Activated T-helper 1 cell treated with anti-CD3 and anti-CD28 coated beads, Interleukin-12 subunit alpha, Interleukin-12 subunit beta, Interleukin-2, Interleukin-4 antibody, amounts not matched to agents 30 ng/mL and 10 ng/mL and 1 ng/mL, durations not matched to agents 14 hours and 24 hours and 36 hours (primary cell): ENCODE results near the gene RAD50. TPM values are rescaled to one million over a fixed set of nuclear protein-coding genes. Genes with fewer than 3 reads are reported as not detected.
"Not testable (repeated sequence)": the region's sequence is repeated elsewhere in the genome, so short reads cannot be mapped to it uniquely, and the experiment has no call there.

ENCODE experiments used
- DNase-seq: peaks from one replicate; pipeline ENCODE4 v3.0.0; 2021; ENCODE audit warnings: low spot score
- H3K27ac Mint-ChIP-seq: one replicate; pipeline ENCODE4 v1.8.0; 2021; ENCODE audit warnings: mild to moderate bottlenecking, mixed read lengths
- H3K27me3 Mint-ChIP-seq: one replicate; pipeline ENCODE4 v1.8.0; 2022; ENCODE audit warnings: mild to moderate bottlenecking, moderate library complexity, mixed read lengths; ENCODE audit not compliant: insufficient read depth
- H3K36me3 Mint-ChIP-seq: one replicate; pipeline ENCODE4 v1.8.0; 2021; ENCODE audit warnings: low read depth, mixed read lengths
- H3K4me1 Mint-ChIP-seq: one replicate; pipeline ENCODE4 v1.8.0; 2021; ENCODE audit warnings: low read depth, mixed read lengths
- H3K4me3 Mint-ChIP-seq: one replicate; pipeline ENCODE4 v1.8.0; 2021; ENCODE audit warnings: mild to moderate bottlenecking, moderate library complexity, mixed read lengths
- H3K9me3 Mint-ChIP-seq: one replicate; pipeline ENCODE4 v1.8.0; 2021; ENCODE audit warnings: mixed read lengths
- intact Hi-C: fragments of 100-400 bp; cut with micrococcal nuclease; formaldehyde crosslinking; loops from one replicate; pipeline ENCODE4 v1.15.1; 2024
- total RNA-seq: library from RNA; stranded (reverse); gene quantifications from 2 replicates; pipeline ENCODE4 v1.2.3, GENCODE V29; 2022

The RAD50 gene
- total RNA-seq = 30.9 and 33.0 TPM in 2 replicates

DNA sequence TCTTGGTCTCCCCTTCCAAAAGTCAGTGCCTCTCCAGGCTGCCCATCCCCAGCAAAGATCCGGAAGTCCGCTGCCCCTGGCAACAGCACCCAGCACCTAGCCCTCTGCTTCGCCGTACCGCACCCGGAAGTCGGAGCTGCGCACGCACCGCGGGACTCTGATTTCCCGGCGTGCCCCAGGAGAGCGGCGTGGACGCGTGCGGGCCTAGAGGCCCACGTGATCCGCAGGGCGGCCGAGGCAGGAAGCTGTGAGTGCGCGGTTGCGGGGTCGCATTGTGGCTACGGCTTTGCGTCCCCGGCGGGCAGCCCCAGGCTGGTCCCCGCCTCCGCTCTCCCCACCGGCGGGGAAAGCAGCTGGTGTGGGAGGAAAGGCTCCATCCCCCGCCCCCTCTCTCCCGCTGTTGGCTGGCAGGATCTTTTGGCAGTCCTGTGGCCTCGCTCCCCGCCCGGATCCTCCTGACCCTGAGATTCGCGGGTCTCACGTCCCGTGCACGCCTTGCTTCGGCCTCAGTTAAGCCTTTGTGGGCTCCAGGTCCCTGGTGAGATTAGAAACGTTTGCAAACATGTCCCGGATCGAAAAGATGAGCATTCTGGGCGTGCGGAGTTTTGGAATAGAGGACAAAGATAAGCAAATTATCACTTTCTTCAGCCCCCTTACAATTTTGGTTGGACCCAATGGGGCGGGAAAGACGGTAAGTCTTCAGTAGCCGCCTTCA lies at the start of gene RAD50:
Gene RAD50, plus strand, starts transcription at position 215 of the 715 bp plus-strand sequence. Its CDS starts 348 bp downstream, at position 563.
- H3K36me3 Mint-ChIP-seq = peaks cover 4% of the 10 kb centered on the region
- intact Hi-C loops = loop anchor here (1.0 to 5.0 kb wide), 5 partner anchors 11 to 130 kb away; no protein-coding TSS in a partner anchor
- H3K27me3 Mint-ChIP-seq = peaks cover 4% of the 10 kb centered on the region
- peak within 1 kb of the TSS; percentile 98 for H3K4me3 Mint-ChIP-seq
- H3K27ac Mint-ChIP-seq = peak within 1 kb of the TSS; percentile 91
- H3K9me3 Mint-ChIP-seq = no peaks in the 10 kb centered on the region
- peaks cover 32% of the 10 kb centered on the region for H3K4me1 Mint-ChIP-seq
- peak; percentile 92 for DNase-seq

DNA sequence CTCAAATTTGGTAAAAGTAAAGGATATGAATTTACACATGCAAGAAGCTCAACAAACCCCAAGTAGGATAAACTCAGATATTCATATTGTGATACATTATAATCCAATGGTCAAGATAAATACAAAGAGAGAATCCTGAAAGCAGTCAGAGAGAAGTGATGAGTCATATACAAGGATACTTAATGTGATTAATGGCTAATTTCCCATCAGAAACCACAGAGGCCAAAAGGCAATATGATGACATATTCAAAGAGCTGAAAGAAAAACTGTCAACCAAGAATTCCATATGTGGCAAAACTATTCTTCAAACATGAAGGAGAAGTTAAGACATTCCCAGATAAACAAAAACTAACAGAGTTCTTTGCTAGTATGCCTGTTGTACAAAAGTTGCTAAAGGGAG lies 46.7 kb upstream of the RAD50 start:
- H3K27ac Mint-ChIP-seq = no peak overlapping the region
- no peak overlapping the region for H3K4me3 Mint-ChIP-seq
- H3K4me1 Mint-ChIP-seq = peaks cover 58% of the 10 kb centered on the region
- peaks cover 3% of the 10 kb centered on the region for H3K27me3 Mint-ChIP-seq
- H3K36me3 Mint-ChIP-seq = peaks cover 9% of the 10 kb centered on the region
- H3K9me3 Mint-ChIP-seq = peaks cover 13% of the 10 kb centered on the region
- no peak for DNase-seq
- intact Hi-C loops = no loop called here

DNA sequence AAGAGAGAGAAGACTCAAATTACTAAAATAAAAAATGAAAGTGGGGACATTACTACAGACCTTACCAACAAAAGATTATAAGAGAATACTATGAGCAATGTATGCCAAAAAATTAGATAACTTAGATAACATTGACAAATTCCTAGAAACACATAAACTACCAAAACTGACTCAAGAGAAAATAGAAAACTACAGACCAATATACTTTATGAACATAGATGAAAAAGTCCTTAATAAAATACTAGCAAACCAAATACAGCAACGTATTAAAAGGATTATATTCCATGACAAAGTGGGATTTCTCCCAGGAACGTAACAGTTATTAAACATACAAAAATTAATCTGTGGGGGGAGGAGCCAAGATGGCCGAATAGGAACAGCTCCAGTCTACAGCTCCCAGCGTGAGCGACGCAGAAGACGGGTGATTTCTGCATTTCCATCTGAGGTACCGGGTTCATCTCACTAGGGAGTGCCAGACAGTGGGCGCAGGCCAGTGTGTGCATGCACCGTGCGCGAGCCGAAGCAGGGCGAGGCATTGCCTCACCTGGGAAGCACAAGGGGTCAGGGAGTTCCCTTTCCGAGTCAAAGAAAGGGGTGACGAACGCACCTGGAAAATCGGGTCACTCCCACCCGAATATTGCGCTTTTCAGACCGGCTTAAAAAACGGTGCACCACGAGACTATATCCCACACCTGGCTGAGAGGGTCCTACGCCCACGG lies 43.0 kb upstream of the RAD50 start:
- H3K27me3 Mint-ChIP-seq, H3K27ac Mint-ChIP-seq, H3K36me3 Mint-ChIP-seq, H3K4me3 Mint-ChIP-seq, DNase-seq, intact Hi-C loops: not testable (repeated sequence)
- H3K4me1 Mint-ChIP-seq = peaks cover 27% of the 10 kb centered on the region
- H3K9me3 Mint-ChIP-seq = peaks cover 13% of the 10 kb centered on the region

DNA sequence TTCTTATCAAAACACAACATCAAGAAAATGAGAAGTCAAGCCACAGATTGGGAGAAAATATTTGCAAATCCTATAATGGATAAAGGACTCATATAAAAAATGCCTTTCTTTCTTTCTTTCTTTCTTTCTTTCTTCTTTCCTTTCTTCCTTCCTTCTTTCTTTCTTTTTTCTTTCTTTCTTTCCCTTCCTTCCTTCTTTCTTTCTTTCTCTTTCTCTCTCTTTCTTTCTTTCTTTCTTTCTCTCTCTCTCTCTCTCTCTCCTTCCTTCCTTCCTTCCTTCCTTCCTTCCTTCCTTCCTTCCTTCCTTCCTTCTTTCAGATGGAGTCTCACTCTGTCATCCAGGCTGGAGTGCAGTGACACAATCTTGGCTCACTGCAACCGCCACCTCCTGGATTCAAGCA lies 34.7 kb upstream of the RAD50 start:
- peak overlapping the region; percentile 57 for H3K27ac Mint-ChIP-seq
- intact Hi-C loops, H3K27me3 Mint-ChIP-seq, H3K36me3 Mint-ChIP-seq, DNase-seq, H3K4me3 Mint-ChIP-seq: not testable (repeated sequence)
- peaks cover 17% of the 10 kb centered on the region for H3K9me3 Mint-ChIP-seq
- peaks cover 49% of the 10 kb centered on the region for H3K4me1 Mint-ChIP-seq

DNA sequence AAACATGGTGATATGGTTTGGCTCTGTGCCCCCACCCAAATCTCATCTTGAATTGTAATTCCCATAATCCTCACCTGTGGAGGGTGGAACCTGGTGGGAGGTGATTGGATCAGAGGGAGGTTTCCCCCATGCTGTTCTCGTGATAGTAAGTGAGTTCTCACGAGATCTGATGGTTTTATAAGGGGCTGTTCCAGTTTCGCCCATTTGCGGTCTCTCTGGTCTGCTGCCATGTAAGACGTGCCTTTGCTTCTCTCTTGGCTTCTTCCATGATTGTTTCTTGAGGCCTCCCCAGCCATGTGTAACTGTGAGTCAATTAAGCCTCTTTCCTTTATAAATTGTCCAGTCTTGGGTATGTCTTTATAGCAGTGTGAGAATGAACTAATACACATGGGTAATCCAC lies 31.9 kb upstream of the RAD50 start:
- DNase-seq, H3K27me3 Mint-ChIP-seq, H3K36me3 Mint-ChIP-seq: not testable (repeated sequence)
- peak overlapping the region; percentile 72 for H3K4me3 Mint-ChIP-seq
- intact Hi-C loops = loop anchor here (1.0 to 5.0 kb wide), 8 partner anchors 21 to 226 kb away; partner anchors contain the start of genes IL13 and KIF3A
- H3K9me3 Mint-ChIP-seq = peaks cover 17% of the 10 kb centered on the region
- H3K27ac Mint-ChIP-seq = peak overlapping the region; percentile 94
- H3K4me1 Mint-ChIP-seq = peaks cover 69% of the 10 kb centered on the region

DNA sequence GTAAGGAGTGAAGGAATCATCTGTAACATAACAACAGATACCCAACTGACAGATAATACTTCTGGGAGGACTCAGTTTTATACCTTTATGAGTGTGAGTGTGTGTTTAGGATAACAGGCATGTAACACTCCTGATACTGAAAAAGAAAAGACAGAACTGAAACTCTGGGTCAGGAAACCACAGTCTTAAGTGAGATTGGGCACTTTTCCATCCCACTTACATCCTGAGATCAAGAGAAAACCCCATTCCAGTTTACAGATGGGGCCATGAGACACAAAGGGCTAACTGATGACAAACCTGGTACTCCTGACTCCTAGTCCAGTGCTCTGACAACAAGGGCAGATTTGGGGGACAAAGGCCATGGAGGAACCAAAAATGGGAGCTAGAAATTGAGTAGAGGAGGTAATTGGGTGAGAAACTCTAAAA lies 31.5 kb upstream of the RAD50 start:
- no peaks in the 10 kb centered on the region for H3K27me3 Mint-ChIP-seq
- intact Hi-C loops = loop anchor here (1.0 to 5.0 kb wide), 8 partner anchors 21 to 226 kb away; partner anchors contain the start of genes IL13 and KIF3A
- H3K4me1 Mint-ChIP-seq = peaks cover 66% of the 10 kb centered on the region
- H3K27ac Mint-ChIP-seq = peak overlapping the region; percentile 94
- peaks cover 6% of the 10 kb centered on the region for H3K36me3 Mint-ChIP-seq
- H3K9me3 Mint-ChIP-seq = peaks cover 14% of the 10 kb centered on the region
- no peak for DNase-seq
- H3K4me3 Mint-ChIP-seq = peak overlapping the region; percentile 72

DNA sequence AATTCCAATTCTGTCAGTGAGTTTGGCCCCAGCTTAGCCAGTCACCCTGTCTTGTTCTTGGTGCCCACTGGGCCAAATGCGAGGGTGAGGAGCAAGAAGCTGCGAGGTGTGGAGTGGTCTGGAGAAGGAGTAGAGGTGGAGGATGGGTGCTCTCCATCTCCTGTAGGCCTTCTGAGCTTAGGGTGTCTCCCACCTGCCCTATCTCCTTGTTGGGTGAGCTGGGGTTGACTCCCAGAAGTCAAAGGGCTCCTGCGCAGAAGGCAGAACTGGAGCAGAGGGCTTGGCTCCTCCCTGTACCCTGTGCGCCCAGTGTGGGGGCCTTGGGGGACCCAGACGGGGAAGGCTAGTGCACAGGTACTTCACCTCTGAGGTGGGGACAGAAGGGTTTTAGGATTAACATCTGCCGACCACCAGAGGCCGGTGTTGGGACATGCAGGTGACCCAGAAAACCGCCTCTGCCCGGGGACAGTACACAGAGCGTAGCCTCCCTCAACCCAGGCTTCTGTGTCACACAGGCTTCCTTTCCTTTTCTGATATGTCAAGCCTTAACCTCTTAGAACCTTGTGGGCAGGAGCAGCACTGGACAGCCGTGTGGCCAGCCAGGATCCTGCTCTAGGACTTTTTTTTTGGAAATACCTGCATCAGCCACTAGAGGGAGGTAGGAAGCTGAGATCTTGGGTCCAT lies 30.3 kb upstream of the RAD50 start:
- Mint-ChIP-seq H3K27me3 (peaks cover under 1% of the 10 kb centered on the region), H3K27ac (peak overlapping the region; percentile 26), H3K9me3 (peaks cover 9% of the 10 kb centered on the region), H3K4me3 (no peak overlapping the region), H3K4me1 (peaks cover 64% of the 10 kb centered on the region), H3K36me3 (peaks cover 4% of the 10 kb centered on the region)
- intact Hi-C loops = loop anchor here (1.0 to 5.0 kb wide), 6 partner anchors 30 to 340 kb away; partner anchors contain the start of genes GDF9, IL13, RAD50 and UQCRQ
- peak; percentile 48 for DNase-seq

DNA sequence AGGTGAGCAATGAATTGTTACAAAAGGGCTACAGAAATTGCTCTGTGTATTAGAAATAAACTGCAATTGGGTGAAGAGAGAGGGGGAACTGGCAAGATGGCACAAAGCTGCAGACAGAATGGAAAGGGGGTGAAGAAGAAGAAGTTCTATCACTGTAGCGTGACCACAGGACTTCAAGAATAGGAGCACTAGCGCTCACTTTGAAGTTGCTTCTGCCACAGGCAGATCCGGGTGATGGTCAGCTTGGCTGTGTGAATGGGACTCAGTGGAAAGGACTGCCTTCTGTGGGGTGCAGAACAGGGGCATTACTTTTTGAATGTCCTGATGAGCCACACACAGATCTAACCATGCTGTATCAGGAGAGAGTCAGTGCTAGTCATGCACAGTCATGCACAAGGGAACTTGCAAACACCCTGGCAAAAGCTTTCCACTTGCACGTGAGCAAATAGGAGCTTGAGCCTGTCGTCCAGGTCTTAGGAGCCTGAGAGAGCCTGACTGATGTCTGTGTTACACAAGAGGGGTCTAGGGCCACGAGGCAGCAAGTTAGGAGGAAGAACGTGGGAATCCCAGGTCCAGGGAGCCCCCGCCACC lies 29.7 kb upstream of the RAD50 start:
- H3K9me3 Mint-ChIP-seq = peaks cover 6% of the 10 kb centered on the region
- no peak for DNase-seq
- H3K4me3 Mint-ChIP-seq = no peak overlapping the region
- H3K27me3 Mint-ChIP-seq = peaks cover 2% of the 10 kb centered on the region
- H3K36me3 Mint-ChIP-seq = peaks cover 4% of the 10 kb centered on the region
- H3K4me1 Mint-ChIP-seq = peaks cover 66% of the 10 kb centered on the region
- intact Hi-C loops = loop anchor here (1.0 to 5.0 kb wide), 6 partner anchors 29 to 339 kb away; partner anchors contain the start of genes GDF9, IL13, RAD50 and UQCRQ
- no peak overlapping the region for H3K27ac Mint-ChIP-seq

DNA sequence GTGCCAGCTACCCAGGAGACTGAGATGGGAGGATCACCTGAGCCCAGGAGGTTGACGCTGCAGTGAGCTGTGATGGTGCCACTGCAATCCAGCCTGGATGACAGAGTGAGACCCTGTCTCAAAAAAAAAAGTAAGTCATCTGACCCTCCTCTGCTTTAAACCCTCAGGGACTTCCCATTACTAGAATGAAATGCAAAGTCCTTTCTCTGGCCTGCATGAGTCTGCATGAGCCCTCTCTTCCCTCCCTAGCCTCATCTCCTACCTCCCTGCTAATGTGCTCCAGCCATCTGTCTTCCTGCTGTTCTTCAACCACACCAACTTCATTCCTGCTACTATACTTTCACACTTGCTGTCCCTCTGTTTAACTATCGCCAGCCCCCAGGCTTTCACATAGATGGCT lies 28.8 kb upstream of the RAD50 start:
- Mint-ChIP-seq H3K27me3 (peaks cover 5% of the 10 kb centered on the region), H3K4me1 (peaks cover 65% of the 10 kb centered on the region), H3K4me3 (no peak overlapping the region), H3K36me3 (peaks cover 4% of the 10 kb centered on the region), H3K9me3 (peaks cover 4% of the 10 kb centered on the region), H3K27ac (no peak overlapping the region)
- no peak for DNase-seq
- intact Hi-C loops = loop anchor here (5.0 kb wide), 2 partner anchors 49 to 129 kb away; partner anchors contain the start of gene IL13

DNA sequence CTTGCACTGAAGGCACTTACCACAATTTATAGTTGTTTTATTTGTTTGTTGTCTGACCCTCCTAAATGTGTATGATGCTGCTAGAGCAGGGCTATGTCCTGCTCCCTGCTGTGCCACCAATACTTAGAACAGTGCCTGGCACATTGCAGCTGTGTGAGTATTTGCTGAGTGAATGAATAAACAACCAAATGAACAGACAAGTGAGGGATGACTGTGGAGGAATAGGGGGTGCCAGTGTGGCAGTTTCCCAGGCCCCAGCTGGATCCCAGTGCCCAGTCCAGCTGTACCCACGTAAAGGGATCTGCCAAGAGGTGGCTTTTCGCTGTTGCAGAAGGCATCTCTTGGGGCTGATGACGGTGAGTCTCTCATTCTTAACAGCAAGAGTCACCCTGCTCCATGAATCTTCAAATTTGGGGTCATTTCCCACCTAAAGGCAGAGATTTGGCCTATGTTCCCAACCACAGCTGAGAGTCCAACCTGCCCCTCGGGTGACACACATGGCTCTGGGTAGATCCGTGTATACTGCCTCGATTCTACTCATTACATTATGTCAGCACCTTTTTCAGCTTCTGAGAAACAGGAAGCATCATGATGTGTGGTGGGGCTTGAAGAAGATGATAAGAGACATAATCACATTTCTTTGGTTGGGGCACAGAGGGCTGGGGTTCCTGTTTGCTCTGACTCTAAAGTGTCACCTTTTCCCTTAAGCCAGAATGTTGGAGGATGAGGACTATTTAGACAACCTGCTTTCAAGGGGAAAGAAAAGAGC lies 27.7 kb upstream of the RAD50 start:
- Mint-ChIP-seq H3K4me3 (no peak overlapping the region), H3K9me3 (peaks cover 4% of the 10 kb centered on the region), H3K36me3 (peaks cover 4% of the 10 kb centered on the region), H3K27me3 (peaks cover 8% of the 10 kb centered on the region), H3K27ac (peak overlapping the region; percentile 24), H3K4me1 (peaks cover 64% of the 10 kb centered on the region)
- DNase-seq = no peak
- intact Hi-C loops = loop anchor here (5.0 kb wide), 2 partner anchors 48 to 128 kb away; partner anchors contain the start of gene IL13

DNA sequence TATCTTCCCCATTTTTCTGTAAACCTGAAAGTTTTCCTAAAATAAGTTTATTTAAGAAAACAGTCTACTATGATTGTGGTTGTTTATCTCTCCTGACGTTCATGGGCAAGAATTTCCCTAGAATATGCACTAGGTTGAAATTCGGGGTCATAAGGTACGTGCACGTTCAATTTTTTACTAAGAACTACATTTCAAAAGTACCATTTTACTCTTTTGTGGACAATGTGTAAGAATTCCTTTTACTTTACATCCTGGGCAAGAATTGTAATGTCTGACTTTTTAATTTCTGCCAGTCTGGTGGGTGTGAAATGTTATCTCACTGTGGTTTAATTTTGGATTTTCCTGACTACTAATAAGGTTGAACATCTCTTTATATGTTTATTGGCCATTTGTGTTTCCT lies 25.8 kb upstream of the RAD50 start:
- intact Hi-C loops = loop anchor here (1.0 to 2.0 kb wide), 2 partner anchors 15 to 110 kb away; no protein-coding TSS in a partner anchor
- Mint-ChIP-seq H3K36me3 (no peaks in the 10 kb centered on the region), H3K4me3 (no peak overlapping the region), H3K4me1 (peaks cover 45% of the 10 kb centered on the region), H3K27ac (no peak overlapping the region), H3K9me3 (no peaks in the 10 kb centered on the region), H3K27me3 (peaks cover 14% of the 10 kb centered on the region)
- DNase-seq = no peak
